H9 (cell line): Measurements from ENCODE around the gene IGFALS. TPM values are rescaled to one million over a fixed set of nuclear protein-coding genes. Genes with fewer than 3 reads are reported as not detected.

Experiments used
- DNase-seq: peaks from one replicate; pipeline ENCODE4 v3.0.0-alpha.2; 2017
- H2AFZ ChIP-seq: one replicate; pipeline ENCODE4 v1.6.1; 2013; ENCODE audit warnings: mild to moderate bottlenecking, low read length, control low read depth, moderate library complexity
- H2AK5ac ChIP-seq: 2 replicates; pipeline ENCODE4 v1.6.1; 2013; ENCODE audit warnings: low read length, control low read depth, mixed read lengths; ENCODE audit not compliant: insufficient read length
- H2BK120ac ChIP-seq: one replicate; pipeline ENCODE4 v1.6.1; 2013; ENCODE audit warnings: low read depth, mild to moderate bottlenecking, low read length, control low read depth, inconsistent platforms; ENCODE audit not compliant: poor library complexity, severe bottlenecking
- H2BK12ac ChIP-seq: 2 replicates; pipeline ENCODE4 v1.6.1; 2013; ENCODE audit warnings: low read length, control low read depth, mixed read lengths, low read depth; ENCODE audit not compliant: insufficient read length
- H2BK15ac ChIP-seq: 2 replicates; pipeline ENCODE4 v1.6.1; 2013; ENCODE audit warnings: low read depth, low read length, control low read depth
- H2BK20ac ChIP-seq: one replicate; pipeline ENCODE4 v1.6.1; 2013; ENCODE audit warnings: low read depth, mild to moderate bottlenecking, low read length, control low read depth, inconsistent platforms; ENCODE audit not compliant: poor library complexity, severe bottlenecking
- H2BK5ac ChIP-seq: 2 replicates; pipeline ENCODE4 v1.6.1; 2013; ENCODE audit warnings: low read length, control low read depth, mixed read lengths; ENCODE audit not compliant: insufficient read length
- H3K14ac ChIP-seq: 2 replicates; pipeline ENCODE4 v1.6.1; 2013; ENCODE audit warnings: low read length, control low read depth; ENCODE audit not compliant: insufficient read depth
- H3K18ac ChIP-seq: 2 replicates; pipeline ENCODE4 v1.6.1; 2013; ENCODE audit warnings: low read depth, mild to moderate bottlenecking, mixed read lengths, low read length, control low read depth; ENCODE audit not compliant: insufficient read length
- H3K23ac ChIP-seq: 2 replicates; pipeline ENCODE4 v1.6.1; 2013; ENCODE audit warnings: low read length, control low read depth, mixed read lengths, low read depth; ENCODE audit not compliant: insufficient read length
- H3K23me2 ChIP-seq: 2 replicates; pipeline ENCODE4 v1.6.1; 2013; ENCODE audit warnings: low read depth, mild to moderate bottlenecking, mixed read lengths, low read length, control low read depth; ENCODE audit not compliant: insufficient read length, poor library complexity, severe bottlenecking
- H3K27ac ChIP-seq: 2 replicates; pipeline ENCODE4 v1.5.1; 2013; ENCODE audit warnings: low read length, control low read depth, mixed read lengths, low read depth; ENCODE audit not compliant: insufficient read length
- H3K27me3 ChIP-seq: 2 replicates; pipeline ENCODE4 v1.6.1; 2013; ENCODE audit warnings: low read length, control low read depth, inconsistent platforms; ENCODE audit not compliant: insufficient read depth
- H3K4ac ChIP-seq: 2 replicates; pipeline ENCODE4 v1.6.1; 2013; ENCODE audit warnings: low read depth, mild to moderate bottlenecking, control low read depth, inconsistent platforms, low read length, moderate library complexity
- H3K4me1 ChIP-seq: 2 replicates; pipeline ENCODE4 v1.6.1; 2013; ENCODE audit warnings: low read length, control low read depth, inconsistent platforms; ENCODE audit not compliant: insufficient read depth
- H3K4me2 ChIP-seq: 2 replicates; pipeline ENCODE4 v1.6.1; 2013; ENCODE audit warnings: low read length, control low read depth, mixed read lengths; ENCODE audit not compliant: insufficient read length, insufficient read depth
- H3K56ac ChIP-seq: 2 replicates; pipeline ENCODE4 v1.6.1; 2013; ENCODE audit warnings: low read depth, mild to moderate bottlenecking, mixed read lengths, low read length, control low read depth; ENCODE audit not compliant: insufficient read length
- H3K79me1 ChIP-seq: 2 replicates; pipeline ENCODE4 v1.6.1; 2013; ENCODE audit warnings: low read depth, mild to moderate bottlenecking, moderate library complexity, low read length, control low read depth, inconsistent platforms; ENCODE audit not compliant: insufficient read depth, poor library complexity, severe bottlenecking
- H3K79me2 ChIP-seq: 2 replicates; pipeline ENCODE4 v1.6.1; 2013; ENCODE audit warnings: low read length, control low read depth, inconsistent platforms; ENCODE audit not compliant: insufficient read depth
- H3K9ac ChIP-seq: 2 replicates; pipeline ENCODE4 v1.6.1; 2013; ENCODE audit warnings: low read length, control low read depth, mixed read lengths; ENCODE audit not compliant: insufficient read length; ENCODE audit errors: extremely low read depth
- H3K9me3 ChIP-seq: one replicate; pipeline ENCODE4 v1.6.1; 2013; ENCODE audit warnings: low read depth, low read length, inconsistent platforms; ENCODE audit not compliant: control insufficient read depth
- H3T11ph ChIP-seq: one replicate; pipeline ENCODE4 v1.6.1; 2013; ENCODE audit warnings: mild to moderate bottlenecking, low read length, control low read depth, inconsistent platforms
- H4K20me1 ChIP-seq: one replicate; pipeline ENCODE4 v1.6.1; 2013; ENCODE audit not compliant: control insufficient read depth, insufficient read length, insufficient read depth
- H4K5ac ChIP-seq: 2 replicates; pipeline ENCODE4 v1.6.1; 2013; ENCODE audit warnings: low read depth, mild to moderate bottlenecking, mixed read lengths, low read length, control low read depth; ENCODE audit not compliant: insufficient read length
- H4K8ac ChIP-seq: replicated peaks from 2 replicates; pipeline ENCODE4 v1.6.1; 2013; ENCODE audit warnings: low read length, control low read depth, mixed read lengths, low read depth; ENCODE audit not compliant: insufficient read length
- H4K91ac ChIP-seq: 2 replicates; pipeline ENCODE4 v1.6.1; 2013; ENCODE audit warnings: low read depth, mild to moderate bottlenecking, moderate library complexity, mixed read lengths, low read length, control low read depth; ENCODE audit not compliant: insufficient read length
- H3K27ac Mint-ChIP-seq, 3 experiments: 2 replicates in 2 of 3; 3 replicates in 1 of 3; pipeline ENCODE4 v1.8.0; 2020 to 2021; ENCODE audit warnings: mixed read lengths in 3 of 3, mild to moderate bottlenecking in 1 of 3, moderate library complexity in 1 of 3
- H3K27me3 Mint-ChIP-seq: 2 replicates; pipeline ENCODE4 v1.8.0; 2021; ENCODE audit warnings: low read depth, mild to moderate bottlenecking, moderate library complexity, mixed read lengths
- H3K36me3 Mint-ChIP-seq, 3 experiments: 2 replicates in 2 of 3; 3 replicates in 1 of 3; pipeline ENCODE4 v1.8.0; 2020 to 2021; ENCODE audit warnings: low read depth in 3 of 3, mixed read lengths in 3 of 3; ENCODE audit not compliant: insufficient read depth in 1 of 3
- H3K4me1 Mint-ChIP-seq, 2 experiments: 2 replicates each; pipeline ENCODE4 v1.8.0; 2020; ENCODE audit warnings: mixed read lengths in 2 of 2
- H3K4me3 Mint-ChIP-seq, 2 experiments: 2 replicates in 1 of 2; 3 replicates in 1 of 2; pipeline ENCODE4 v1.8.0; 2020 to 2021; ENCODE audit warnings: mild to moderate bottlenecking in 2 of 2, mixed read lengths in 2 of 2, moderate library complexity in 1 of 2
- H3K9me3 Mint-ChIP-seq, 2 experiments: 2 replicates in 1 of 2; 3 replicates in 1 of 2; pipeline ENCODE4 v1.8.0; 2020; ENCODE audit warnings: mild to moderate bottlenecking in 2 of 2, mixed read lengths in 2 of 2, moderate library complexity in 1 of 2
- WGBS: extraction: QIAGEN DNeasy Blood & Tissue Kit; methylation state at CpG from one replicate; pipeline ENCODE4 v1.1.7; 2013; ENCODE audit warnings: missing lambda C conversion rate, low lambda C conversion rate, mixed read lengths; ENCODE audit not compliant: insufficient read length; ENCODE audit errors: extremely low coverage; 5-methylcytosine and 5-hydroxymethylcytosine counted together
- total RNA-seq: library from RNA; stranded (reverse); gene quantifications from 2 replicates; pipeline ENCODE4 v1.2.1, GENCODE V29; 2021
- TF ChIP-seq, protein P1 (sequence below): fragments of 200-600 bp; sonication (generic); conservative IDR thresholded peaks from 3 replicates; pipeline ENCODE4 v1.8.0; 2021; ENCODE audit warnings: antibody characterized with exemption, mild to moderate bottlenecking

IGFALS gene
- total RNA-seq, 1 experiment from 2014 or later, result not detected

DNA sequence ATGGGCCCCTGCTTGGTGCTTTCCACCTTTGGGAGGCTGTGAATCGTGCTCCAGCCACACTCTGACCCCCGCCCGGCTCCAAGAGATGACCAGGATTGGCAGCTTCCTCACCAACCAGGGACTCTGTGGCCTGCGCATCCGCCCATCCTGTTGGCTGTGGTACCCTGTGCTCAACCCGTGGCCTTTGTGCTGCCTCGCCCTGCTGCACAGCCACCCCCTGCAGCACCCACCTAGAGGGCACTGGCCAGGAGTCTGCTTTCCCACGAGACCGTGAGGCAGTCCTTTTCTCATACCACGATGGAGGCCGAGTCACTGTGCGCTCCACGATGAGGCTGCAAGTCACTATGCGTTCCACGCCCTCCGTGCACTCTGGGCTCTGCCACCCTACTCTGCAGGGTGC, 41.6 kb downstream of the IGFALS start:
- Histone ChIP-seq H3K23me2 (no peaks in the 10 kb centered on the region), H3K27ac (no peak overlapping the region), H2AK5ac (no peak overlapping the region), H4K5ac (no peak overlapping the region), H3K4ac (no peak overlapping the region), H4K8ac (no peak overlapping the region), H2BK12ac (no peak overlapping the region), H3K14ac (no peak overlapping the region), H2BK15ac (no peak overlapping the region), H4K20me1 (no peaks in the 10 kb centered on the region), H3K79me1 (no peaks in the 10 kb centered on the region), H2BK120ac (no peak overlapping the region), H3K56ac (no peak overlapping the region), H3K9ac (no peak overlapping the region), H3K4me1 (no peaks in the 10 kb centered on the region), H4K91ac (no peak overlapping the region), H2AFZ (no peak overlapping the region), H3K4me2 (no peak overlapping the region), H3K18ac (no peak overlapping the region), H3K79me2 (no peaks in the 10 kb centered on the region), H3K9me3 (no peaks in the 10 kb centered on the region), H3T11ph (no peak overlapping the region), H2BK5ac (no peak overlapping the region), H2BK20ac (no peak overlapping the region), H3K23ac (no peak overlapping the region), H3K27me3 (no peaks in the 10 kb centered on the region)
- TF ChIP-seq, protein P1, sequence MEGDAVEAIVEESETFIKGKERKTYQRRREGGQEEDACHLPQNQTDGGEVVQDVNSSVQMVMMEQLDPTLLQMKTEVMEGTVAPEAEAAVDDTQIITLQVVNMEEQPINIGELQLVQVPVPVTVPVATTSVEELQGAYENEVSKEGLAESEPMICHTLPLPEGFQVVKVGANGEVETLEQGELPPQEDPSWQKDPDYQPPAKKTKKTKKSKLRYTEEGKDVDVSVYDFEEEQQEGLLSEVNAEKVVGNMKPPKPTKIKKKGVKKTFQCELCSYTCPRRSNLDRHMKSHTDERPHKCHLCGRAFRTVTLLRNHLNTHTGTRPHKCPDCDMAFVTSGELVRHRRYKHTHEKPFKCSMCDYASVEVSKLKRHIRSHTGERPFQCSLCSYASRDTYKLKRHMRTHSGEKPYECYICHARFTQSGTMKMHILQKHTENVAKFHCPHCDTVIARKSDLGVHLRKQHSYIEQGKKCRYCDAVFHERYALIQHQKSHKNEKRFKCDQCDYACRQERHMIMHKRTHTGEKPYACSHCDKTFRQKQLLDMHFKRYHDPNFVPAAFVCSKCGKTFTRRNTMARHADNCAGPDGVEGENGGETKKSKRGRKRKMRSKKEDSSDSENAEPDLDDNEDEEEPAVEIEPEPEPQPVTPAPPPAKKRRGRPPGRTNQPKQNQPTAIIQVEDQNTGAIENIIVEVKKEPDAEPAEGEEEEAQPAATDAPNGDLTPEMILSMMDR, result no peak
- Mint-ChIP-seq H3K9me3 (no peaks in the 10 kb centered on the region), H3K4me1 (no peaks in the 10 kb centered on the region), H3K27ac (no peak overlapping the region), H3K27me3 (no peaks in the 10 kb centered on the region), H3K4me3 (no peak overlapping the region), H3K36me3 (peaks cover 0 to 42% (median 34%) of the 10 kb centered on the region in 3 experiments; a peak in 6 of 7 replicates)
- WGBS, result no CpG with 5 or more reads among the region's 16 CpGs
- no peak for DNase-seq
